Femur (tissue), 1 donor: Measurements from ENCODE around the gene CAMTA1.

Experiments
- DNase-seq: peaks from one replicate; pipeline ENCODE4 v3.0.0-alpha.2; 2017

The CAMTA1 gene

DNA sequence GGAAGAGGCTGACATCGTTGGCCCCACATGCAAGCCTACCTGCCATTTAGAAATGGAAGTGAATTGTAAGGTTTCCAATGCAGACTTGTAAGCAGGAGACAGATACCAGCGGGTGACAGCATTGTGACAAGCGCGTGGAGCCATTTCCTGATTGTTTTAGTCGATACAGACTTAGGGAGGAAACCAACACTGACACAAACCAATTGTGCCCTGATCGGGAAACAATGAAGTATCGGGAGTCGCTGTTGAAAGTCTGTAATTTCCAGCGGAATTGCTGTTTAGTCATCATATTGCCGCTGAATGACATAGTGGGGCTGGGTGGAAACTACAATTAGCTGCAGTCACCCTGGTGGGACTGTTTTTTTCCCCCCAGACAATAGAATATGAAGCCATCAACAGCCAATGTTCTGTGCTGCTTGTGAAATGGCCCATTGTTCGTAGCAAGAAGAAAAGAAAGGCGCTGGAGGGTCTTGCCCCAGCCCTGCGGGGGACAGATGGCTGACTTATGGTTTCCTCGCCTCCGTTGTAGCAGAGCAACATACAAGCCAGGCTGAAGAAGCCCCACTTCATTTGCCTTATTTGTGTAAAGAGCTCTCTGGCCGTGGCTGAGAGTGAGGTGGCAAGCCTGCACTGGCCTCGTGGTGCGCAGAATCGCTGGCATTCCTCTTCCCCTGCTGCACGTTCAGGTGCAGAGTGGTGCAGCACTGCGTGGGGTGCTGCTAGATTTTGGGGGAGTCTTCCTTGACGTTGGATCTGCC lies 462.7 kb downstream of the CAMTA1 start:
- DNase-seq: no peak

DNA sequence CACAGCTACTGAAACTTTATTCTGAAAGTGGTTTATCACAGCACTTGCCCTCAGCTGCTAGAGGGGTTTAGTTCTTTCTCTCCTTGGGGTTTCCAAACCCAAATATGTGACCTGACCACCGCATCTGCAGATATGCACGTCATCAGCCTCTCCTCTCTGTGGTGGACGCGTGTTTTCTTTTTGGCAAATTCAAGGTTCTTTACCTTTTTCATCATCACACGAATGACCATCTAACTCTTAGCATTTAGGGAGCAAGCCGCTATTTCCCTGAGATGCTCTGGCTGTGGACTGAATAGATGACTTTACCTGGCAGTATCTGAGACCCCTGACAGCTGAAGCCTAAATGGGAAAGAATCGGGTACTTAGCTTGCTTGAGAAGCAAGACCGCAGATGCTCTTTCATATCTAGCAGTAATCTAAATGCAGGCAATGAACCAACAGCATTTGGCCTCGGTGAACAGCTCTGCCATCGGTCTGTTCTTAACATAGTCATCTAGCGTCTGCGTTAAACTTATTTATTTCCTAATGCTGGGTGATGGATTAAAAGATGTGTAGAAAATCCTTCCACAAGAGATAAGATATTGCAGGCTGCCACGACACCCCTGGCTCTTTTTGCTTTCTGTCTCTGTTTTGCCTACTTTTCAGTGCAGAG lies 463.4 kb downstream of the CAMTA1 start:
- no peak for DNase-seq

DNA sequence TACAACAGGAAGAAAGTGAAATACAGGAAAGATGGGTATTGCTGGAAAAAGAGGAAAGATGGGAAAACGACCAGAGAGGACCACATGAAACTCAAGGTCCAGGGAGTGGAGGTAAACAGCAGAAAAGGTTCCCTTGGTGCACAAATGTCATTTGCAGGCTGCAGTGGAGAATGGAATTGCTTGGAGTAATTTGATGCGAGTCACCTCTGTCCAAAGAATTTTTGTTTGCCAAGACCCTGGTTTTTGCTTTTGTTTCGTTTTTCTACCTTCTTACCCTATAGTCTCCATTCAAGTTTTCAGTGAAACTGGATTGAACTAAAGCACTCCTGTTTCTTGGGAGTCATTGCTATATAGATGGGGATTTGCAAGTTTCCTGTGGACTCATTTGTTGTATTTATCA lies 464.3 kb downstream of the CAMTA1 start:
- no peak for DNase-seq

DNA sequence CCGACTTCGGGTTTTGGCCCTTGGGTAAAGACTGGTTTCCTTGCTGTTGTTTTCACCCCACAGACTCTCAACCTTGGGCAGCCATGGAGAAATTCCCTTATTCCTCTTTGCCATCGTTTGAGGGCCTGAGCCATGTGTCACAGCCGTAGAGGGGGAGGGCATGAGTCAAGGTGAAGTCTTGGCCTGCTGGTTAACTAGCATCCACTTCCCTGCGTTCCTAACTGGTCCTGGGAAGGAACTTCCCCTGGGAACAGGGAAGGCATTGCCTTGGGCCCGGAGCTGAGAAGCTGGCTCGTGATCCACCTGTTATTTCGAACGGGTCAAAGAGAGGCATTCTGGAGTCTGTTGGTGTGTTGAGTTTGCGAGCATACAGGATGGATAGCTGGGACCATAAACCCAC lies 464.9 kb downstream of the CAMTA1 start:
- DNase-seq: no peak

DNA sequence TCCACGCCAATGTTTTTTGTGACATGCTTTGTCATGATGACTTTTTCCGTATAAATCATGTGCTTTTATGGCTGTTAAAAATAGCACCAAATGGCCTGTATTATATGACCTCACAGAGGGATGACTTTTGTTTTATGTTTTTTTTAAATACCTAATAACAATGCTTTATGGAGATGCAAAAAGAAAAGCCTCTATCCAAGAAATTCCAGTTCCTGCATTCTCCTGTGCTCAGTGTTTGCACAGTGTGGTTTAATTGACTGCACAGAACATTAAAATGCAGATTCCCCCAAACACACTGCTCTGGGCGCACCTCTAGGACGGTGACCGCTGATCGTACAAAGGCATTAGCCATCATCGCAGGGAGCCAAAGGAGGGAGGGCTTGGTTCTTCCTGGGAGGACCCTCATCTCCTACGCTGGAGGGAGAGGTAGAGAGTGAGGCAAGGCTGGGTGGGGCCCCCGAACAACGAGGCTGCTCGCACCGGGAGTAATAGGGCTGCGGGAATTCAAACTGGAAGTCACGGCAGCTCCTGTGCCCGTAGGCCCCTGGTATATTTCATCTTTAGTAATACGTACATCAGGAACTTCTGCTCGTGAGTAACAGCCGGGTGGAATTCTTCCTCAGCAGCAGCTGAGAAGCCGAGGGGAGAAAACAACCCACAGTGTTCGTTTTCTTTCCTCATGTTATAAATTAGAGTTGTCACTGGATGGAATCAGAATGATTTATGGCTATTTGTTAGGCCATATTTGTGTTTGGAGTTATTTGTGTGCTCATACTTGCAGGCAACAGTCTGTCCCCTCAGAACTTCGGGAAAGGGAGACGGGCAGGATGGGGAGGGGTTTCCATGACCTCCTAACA lies 465.6 kb downstream of the CAMTA1 start:
- no peak for DNase-seq

DNA sequence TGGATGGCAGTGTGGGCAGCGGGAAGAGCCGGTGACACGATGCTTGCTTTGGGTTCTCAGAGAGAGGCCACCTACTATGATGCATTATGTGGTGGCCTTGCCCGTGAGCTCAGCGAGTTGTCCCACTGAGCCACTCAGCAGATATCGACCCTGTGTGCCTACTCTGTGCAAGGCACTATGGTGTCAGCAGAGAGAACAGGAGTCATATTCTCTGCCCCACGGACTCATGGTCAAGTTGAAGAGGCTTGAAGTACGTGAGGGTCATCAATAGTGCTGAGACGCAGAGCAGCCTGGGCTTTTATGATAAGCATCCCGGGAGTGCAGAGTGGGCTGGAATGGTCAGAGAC lies 466.2 kb downstream of the CAMTA1 start:
- DNase-seq: no peak

DNA sequence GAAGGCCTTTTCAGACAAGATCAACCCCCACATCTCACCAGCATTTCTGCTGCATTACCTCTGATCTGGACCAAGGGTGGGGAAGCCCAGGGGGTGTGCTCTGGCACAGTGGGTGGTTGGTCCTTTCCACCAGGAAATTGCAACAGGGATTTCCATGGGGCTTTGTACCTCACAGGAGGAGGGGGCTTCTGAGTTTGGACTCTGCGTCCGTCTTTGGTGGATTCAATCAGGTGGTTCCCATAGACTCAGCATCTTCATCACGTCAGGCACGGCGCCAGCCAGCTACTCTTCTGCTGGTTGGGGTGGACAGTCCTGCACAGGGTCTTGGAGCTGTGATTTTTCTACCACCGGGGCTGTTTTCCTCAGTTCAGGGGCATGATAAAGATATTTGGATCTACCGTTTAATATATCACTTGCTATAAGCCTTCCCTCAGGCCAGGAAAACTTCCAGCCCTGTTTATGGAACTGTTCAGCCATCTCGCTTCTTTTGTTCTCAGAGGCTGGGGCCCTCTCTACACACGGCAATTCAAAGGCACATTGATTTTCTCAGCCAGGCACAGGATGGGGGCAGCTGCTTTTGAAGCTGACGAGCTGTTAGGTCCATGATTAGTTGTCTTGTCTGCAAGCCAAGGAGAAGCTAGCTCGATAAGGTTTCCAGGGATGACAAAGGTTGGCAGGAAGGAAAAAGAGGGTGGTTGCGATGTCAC lies 467.3 kb downstream of the CAMTA1 start:
- no peak for DNase-seq

DNA sequence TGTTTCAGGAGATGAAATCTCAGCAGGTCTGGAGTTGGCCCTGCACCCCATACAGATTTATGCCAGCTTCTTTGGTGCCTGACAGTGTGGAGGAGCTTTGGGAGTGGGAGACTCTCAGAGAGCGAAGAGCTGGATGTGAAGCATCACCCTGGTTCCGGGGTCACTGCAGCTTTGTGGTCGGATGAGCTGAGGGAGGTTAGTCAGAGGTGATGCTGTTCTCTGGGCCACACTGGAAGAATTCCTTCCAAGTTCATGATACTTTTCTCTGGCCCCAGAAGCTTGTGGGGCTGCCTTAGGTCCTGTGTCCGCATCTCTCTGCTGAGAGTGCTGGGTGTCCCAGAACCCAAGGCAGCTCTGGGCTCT lies 467.8 kb downstream of the CAMTA1 start:
- no peak for DNase-seq

DNA sequence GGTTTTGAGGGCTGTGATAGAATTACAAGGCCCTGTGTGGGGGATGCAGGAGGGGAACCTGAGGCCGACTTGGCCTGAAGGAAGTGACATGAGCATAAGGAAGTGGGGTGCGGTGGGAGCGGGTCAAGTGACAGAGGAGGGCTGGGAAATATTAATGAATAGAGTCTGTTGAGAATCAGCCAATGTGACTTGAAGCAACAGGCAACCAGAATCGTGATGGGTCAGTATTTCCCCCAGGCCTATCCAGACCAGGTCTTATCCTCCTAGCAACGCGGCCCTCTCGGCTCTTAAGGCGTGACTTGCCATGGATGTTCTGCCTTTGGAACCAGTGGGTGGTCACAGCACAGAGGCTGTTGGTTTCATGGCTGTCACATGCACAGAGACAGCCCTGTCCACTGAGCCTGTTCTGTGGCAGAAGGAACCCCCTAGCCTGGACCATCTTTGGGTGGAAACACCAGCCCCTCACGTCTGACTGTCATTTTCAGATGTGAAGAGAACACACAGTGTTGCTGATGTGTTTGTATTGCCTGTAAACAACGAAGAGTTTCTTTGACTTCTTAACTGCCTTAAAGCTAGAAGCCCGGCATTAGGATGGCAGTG lies 468.8 kb downstream of the CAMTA1 start:
- no peak for DNase-seq

DNA sequence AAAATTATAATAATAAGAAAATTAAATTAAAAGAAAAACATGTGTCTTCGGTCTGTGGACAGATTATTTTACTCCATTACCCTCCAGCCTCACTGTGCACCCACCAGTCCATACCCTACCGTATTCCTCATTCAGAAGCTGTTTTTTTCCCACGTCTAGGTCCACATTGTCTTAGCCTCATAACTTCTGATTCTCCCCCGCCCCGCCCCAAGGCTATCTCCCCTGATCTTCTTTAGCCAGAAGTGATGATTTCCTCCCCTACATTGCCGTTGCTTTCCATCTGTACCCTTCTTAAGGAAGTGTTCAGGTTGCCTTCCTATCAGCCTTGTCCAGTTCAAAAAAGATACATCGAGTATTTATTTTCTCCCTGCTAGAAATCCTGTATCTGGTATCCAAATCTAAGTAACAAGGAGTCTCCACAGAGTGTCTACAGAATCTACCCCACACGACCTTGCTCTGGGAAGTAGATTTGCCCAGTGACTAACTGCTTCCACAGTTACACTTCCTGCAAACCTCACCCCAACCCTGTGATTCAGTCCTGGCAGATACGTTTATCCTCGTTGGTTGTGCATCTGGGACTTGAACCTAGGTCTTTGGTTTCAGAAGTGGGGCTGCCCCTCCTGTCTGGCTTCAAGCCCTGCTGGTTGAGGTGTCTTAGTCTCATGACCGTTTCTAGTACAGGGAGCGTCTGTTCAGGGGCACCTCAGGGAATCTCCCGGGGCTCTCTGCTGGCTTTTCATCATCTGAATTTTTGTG lies 470.2 kb downstream of the CAMTA1 start:
- DNase-seq: no peak

DNA sequence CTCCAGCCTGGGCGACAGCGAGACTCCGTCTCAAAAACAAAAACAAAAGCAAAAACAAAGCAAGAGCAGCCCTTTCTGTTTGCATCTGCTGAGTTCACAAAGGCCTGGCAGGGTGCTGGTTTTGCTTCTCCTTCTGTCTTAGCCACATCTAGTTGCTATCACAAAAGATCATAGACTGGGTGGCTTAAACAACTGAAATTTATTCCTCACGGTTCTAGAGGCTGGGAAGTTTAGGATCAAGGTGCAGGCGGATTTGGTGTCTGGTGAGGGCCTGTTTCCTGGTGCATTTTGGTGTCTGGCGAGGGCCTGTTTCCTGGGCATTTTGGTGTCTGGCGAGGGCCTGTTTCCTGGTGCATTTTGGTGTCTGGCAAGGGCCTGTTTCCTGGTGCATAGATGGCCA lies 471.3 kb downstream of the CAMTA1 start:
- DNase-seq: no peak

DNA sequence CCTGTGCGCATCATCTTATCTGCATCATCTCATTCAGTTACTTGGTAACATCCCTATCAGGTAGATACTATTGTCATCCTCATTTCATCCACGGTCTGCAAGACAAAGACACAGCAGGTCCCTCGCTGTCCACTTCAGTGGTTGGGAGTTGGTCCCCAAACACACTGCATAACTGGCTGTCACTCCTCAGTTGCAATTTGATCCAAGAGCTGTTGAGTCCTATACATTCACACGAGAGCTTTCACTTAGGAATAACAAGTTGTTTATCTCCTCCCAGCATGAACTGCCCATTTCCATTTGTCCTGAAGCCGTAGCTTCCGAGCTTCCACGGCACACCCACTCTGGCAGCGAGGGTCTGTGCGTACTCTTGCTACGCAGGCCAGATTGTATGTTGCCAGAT lies 472.0 kb downstream of the CAMTA1 start:
- no peak for DNase-seq

DNA sequence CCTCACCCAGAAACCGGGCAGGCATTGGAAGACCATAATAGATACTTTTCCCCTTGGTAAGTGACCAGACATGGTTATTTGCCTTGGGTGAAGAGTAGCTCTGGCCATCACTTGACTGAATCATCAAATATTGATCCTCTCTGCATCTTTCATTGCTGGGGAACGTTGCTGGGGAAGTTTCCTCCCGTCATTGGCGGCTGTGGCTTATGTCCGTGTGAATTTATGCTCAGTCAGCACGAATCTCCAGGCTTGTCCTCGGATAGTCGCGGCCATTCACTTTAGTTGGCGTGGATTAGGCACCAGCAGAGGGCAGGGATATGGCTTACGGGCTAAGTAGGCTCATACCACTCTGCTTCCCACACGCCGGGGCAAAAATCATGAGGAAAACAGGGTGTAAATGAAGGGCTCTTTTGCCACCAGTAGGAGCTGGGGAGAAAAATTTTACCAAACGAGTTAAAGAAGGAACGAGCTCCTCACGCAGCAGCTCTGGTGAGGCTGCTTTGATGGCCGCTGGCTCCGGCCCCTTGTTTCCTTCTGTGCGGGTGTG lies 473.4 kb downstream of the CAMTA1 start:
- no peak for DNase-seq

DNA sequence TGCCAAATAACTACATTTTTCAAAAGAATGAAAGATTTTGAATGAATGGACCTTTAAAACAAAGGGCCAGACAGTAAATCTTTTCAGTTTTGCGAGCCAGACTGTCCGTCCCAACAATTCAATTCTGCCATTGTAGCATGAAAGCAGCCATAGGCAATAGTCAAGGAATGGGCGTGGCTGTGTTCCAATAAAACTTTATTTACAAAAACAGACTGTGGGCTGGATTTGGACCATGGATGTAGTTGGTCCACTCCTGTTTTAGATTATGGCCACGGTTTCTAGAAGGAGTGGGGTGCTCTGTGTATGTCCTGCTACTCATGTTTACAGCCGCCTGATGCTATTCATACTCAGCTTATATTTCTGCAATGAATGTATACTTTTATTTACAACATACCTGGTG lies 474.7 kb downstream of the CAMTA1 start:
- no peak for DNase-seq

DNA sequence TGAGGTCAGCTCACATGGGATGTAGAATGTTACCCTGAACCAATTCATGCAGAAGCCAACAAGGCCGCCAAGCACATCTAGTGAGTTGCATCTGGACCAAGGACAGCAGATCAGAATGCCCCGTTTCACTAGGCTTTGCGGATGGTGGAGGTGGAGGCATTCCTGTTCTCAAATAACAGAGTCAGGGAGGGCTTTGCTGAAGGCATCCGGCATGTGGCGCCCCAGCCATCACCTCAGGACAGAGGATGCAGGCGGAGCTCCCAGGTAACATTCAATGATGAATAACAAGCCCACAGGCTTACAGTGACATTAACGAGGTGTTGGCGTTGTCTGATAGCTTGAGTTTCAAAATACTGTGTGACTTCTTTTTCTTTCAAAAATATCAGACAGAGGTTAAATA lies 476.2 kb downstream of the CAMTA1 start:
- DNase-seq: no peak

DNA sequence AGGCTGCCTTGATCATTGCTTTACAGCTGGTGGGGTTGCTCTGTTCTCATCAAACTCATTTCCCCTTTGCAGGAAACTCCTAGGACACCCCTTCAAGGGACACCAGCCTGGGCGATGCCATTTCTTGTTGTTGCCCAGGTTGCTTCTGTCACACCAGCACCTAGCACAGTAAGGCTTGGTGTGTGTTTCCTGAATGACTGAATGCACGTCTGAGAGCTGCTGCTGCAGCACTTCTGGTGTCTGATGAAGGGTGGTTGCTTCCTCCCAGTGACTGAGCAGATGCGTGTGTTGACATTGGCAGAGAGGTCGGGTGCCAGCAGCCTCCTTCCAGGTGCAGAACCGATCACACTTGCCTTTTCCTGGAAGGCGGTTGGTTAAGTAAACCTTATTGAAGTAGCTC lies 477.4 kb downstream of the CAMTA1 start:
- DNase-seq: no peak

DNA sequence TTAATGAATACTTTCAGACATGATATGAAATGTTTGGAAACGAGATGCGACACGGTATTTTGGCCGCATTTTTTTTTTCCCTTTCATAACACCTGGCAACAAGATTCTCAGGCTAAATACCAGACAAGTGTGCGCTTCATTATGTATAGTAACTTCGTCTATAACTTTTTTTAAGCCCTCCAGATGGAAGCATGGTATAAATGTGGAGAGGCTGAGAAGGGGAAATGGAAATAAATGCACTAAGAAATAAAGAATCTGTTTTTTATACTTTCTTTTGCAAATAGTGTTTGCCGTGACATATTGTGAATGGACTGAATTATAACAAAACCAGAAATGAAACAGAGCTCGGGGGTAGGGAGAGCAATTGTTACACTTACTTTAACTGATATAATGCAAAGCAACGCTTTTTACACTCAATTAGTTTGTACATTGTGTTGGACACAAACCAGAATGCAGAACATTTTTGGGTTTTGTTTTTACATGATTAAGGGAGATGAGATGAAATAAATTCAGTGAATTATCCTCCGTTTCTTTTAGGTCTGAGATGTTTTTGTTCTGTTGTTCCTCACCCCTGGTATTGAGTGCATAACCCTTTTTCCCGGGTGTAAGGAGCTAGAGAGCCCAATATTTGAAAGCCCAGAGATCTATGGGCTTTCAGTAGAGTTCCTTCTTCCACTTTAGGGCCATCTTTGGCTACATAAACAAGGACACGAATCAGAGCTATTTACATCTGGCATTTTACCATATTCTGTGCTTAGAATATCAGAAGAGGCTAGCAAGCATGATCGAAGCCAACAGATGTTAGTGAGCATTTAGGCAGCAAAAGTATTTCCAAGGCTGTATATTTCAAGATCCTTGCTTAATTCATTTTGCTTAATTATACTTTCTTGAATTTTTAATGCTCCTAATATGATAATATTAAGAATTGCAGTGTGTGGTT lies 478.0 kb downstream of the CAMTA1 start:
- no peak for DNase-seq

DNA sequence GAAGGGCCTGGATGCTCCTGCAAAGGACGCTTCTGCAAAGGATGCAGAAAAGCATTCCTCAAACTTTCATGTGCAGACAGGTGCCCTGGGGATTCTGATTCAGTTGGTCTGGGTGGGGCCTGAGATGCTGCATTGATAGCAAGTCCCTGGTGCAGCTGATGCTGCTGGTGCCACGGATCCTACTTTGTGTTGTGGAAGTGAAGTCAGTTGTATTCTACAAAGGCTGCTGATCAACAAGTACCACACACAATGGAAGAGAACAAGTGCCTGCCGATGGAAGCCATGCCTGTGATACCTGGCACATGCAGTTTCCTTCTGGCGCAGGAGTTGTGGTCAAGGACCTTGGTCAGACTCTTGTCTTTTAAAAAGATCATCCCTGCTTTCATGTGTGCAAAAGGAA lies 478.8 kb downstream of the CAMTA1 start:
- no peak for DNase-seq

DNA sequence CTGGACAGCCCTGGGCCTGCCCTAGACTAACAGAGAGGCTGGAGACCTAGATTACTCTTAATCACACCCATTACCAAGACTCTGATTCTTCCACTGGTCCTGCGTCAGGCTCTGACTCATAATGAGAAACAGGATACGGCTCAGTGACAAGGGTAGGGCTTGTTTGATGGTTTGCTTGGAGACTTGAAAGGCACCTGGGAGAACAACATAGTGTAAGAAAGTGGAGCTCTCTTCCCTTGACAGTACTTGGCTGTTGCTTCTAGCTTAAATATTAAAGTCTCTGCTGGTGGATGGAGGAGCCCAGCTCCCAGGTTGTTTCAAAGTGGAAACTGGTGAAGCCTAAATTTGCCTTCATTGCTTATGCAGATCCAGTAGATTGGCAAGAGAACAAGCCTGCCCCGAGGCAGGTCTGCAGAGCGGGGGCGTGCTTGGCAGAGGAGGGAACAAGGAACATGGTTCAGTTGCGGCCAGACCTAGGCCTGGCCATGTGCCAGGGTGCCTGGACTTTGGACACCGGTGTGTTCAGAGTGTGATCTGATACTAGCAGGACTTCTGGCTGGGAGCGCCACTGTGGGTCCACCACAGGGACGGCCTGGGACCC lies 480.6 kb downstream of the CAMTA1 start:
- DNase-seq: no peak

DNA sequence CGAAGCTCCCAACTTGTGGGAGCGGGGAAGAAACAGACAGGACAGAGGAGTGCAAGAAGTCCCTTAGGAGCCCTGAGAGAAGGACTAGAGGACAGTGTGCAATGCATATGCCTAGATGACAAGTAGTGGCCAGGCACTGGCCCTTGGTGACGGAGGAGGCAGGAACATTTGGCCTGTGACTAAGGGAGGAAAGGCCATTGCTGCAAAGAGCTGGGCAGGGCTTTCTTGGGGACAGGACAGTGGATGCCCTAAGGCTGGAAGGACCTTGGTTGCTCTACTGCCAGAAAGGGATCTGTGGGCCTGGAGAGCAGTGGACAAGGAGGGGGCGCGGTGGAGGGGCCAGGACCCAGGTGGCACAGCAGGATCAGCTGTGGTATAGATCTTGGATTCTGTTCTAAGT lies 481.3 kb downstream of the CAMTA1 start:
- no peak for DNase-seq
